Measurements from ENCODE around the gene PLA2G2C.

DNA sequence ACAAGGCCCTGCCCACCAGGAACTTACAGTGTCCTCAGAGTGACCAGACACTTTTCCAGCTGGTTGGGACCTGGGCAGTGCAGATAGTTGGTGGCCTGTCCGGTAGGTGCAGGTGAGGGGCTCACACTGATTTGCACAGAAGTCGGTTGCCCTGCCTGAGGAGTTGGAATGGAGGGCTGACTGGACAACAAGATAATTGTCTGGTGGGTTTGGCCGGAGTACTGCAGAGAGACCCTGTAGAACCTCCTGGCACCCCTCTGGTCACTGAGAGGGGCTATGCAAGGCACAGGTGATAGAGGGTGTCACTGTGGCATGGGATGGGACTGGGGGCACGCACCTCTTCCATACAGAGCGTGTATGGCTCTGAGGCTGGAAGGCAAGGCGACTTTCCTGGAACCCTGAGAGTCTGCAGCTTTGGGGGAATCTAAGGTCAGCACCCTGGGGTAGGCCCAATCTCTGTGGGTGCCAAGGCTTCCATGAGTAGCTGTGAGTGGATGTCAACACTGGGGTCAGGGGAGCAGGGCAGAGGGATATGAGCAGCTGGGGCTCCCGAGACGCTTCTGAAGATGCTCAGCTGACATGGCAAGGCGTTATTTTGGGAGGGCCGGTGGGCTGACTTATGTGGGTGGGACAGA, 59.4 kb downstream of the PLA2G2C start:
- TF ChIP-seq CTCF (IDR thresholded peaks at IDR 0.05; ENCODE audit: control extremely low read depth in 1 of 3, insufficient read depth in 1 of 3, low read depth in 1 of 3, low read length in 3 of 3) = no peak
- TF ChIP-seq ZNF274 (IDR thresholded peaks at IDR 0.05; ENCODE audit: borderline replicate concordance, extremely low read depth, low read length) = no peak
- no peak for TF ChIP-seq POU5F1 (IDR thresholded peaks at IDR 0.05; ENCODE audit: low read depth, low read length)
- no peak for TF ChIP-seq RFX5 (IDR thresholded peaks at IDR 0.05; ENCODE audit: borderline replicate concordance, low read depth, low read length)
- TF ChIP-seq HDAC6 (IDR thresholded peaks at IDR 0.05; ENCODE audit: low read depth, low read length) = no peak
- no peak for TF ChIP-seq EGR1 (IDR thresholded peaks at IDR 0.05; ENCODE audit: borderline replicate concordance, low read depth, low read length)
- no peak for TF ChIP-seq SP1 (IDR thresholded peaks at IDR 0.05; ENCODE audit: low read depth, low read length)
- TF ChIP-seq ATF2 (IDR thresholded peaks at IDR 0.05; ENCODE audit: low read length) = no peak
- no peak for TF ChIP-seq RAD21 (IDR thresholded peaks at IDR 0.05 in 1 of 2, conservative IDR thresholded peaks at IDR 0.05 in 1 of 2; ENCODE audit: low read depth in 2 of 2, low read length in 2 of 2)
- TF ChIP-seq, protein P1, sequence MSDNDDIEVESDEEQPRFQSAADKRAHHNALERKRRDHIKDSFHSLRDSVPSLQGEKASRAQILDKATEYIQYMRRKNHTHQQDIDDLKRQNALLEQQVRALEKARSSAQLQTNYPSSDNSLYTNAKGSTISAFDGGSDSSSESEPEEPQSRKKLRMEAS (IDR thresholded peaks at IDR 0.05) = no peak

All from H1 (cell line).